HG02623 (cell line): ENCODE data around the gene IRAK3.
"Not testable (repeated sequence)": the region's sequence is repeated elsewhere in the genome, so short reads cannot be mapped to it uniquely, and the experiment has no call there.

Source experiments
- ATAC-seq: cut with Tn5 transposase; IDR thresholded peaks from one replicate; pipeline ENCODE4 v1.9.1; 2021; ENCODE audit warnings: moderate library complexity; ENCODE audit not compliant: unreplicated experiment

IRAK3 gene

DNA sequence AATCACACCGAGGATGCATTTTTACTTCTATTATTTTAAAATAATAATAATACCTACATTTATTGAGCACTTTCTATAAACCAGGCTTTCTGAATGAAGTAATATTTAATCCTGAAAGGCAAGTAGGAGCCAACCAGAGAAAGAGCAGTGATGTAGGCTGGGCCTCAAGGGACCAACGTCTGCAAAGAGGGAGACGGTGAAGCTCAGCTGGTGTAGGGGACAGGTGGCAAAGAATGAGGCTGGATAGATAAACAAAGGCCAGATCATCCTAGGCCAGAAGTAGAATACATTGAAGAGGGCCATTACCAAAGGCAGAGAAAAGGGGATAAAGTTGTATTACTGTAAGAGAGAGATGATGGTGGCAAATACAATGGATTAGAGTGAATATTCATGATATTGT is 18.4 kb upstream of the IRAK3 start:
- no peak for ATAC-seq

GRCh38 chr12:66174391-66175325 is 14.4 kb upstream of the IRAK3 start:
- ATAC-seq: not testable (repeated sequence)

- ATAC-seq: no peak
Observed at GRCh38 chr12:66176105-66176900, 12.7 kb upstream of the IRAK3 start.

DNA sequence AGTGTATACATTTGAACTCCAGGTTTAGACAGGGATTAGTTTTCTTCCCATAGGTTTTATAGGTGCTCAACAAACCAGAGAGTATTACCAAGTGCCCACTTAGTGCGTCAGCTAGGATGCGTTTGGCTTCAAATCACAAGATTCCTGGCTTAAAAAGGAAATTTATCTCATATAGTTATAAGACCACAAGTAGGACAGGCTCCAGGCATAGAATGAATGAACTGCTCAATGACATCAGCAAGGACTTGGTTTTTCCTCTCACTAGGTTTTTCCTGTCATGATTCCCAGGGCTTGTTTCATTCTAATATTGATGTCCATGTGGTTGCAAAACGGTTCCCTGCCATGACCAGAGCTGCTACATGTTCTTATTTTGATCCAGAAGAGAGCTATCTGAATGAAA is 6.1 kb upstream of the IRAK3 start:
- no peak for ATAC-seq

DNA sequence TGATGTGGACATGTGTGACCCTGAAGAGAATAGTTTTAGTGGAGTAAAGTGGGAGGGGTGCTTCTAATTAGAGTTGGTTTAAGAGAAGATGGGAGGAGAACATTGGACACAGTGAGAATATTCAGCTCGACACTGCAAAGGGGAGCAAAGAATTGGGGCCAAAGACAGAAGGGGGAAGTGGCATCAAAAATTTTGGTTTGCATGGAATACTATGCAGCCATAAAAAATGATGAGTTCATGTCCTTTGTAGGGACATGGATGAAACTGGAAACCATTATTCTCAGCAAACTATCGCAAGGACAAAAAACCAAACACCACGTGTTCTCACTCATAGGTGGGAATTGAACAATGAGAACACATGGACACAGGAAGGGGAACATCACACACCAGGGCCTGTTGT is 4.2 kb upstream of the IRAK3 start:
- not testable (repeated sequence) for ATAC-seq

GRCh38 chr12:66187036-66187435 is 2.0 kb upstream of the IRAK3 start:
- ATAC-seq: no peak

GRCh38 chr12:66187821-66188220 is 1.2 kb upstream of the IRAK3 start:
- ATAC-seq: no peak

- ATAC-seq: peak; percentile 6
Observed at GRCh38 chr12:66189486-66189843, 451 bp downstream of the IRAK3 start.

GRCh38 chr12:66189889-66190288 is 875 bp downstream of the IRAK3 start:
- no peak for ATAC-seq

- no peak for ATAC-seq
Observed at GRCh38 chr12:66190519-66191370, 1.7 kb downstream of the IRAK3 start.

DNA sequence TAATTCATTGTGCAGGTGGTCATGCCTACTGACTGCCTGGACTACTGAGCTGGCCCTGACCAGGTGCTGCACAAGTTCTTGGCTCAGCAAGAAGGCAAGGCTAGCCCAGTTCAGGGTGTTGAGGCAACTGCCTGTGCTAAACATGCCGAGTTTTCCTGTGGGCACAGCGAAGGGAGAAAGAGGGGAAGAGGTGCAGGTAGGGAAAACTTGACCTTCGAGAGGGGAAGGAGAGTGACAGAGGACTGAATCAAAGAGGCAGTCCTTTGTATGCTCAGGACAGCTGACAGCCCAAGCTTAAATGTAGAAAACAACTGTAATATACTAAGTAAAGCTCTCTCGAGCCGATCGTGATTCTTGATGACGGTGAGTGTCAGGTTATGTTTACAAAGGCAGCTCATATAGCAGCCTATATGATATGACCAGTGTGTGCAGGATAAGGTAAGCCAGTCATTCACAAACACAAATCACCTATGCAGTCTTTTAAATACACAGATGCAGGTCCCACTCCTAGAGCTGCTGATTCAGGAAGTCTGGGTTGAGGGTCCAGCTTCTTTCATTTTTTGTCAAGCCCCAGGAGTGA is 2.6 kb downstream of the IRAK3 start:
- ATAC-seq: no peak

GRCh38 chr12:66194122-66194521 is 5.1 kb downstream of the IRAK3 start:
- ATAC-seq: no peak

DNA sequence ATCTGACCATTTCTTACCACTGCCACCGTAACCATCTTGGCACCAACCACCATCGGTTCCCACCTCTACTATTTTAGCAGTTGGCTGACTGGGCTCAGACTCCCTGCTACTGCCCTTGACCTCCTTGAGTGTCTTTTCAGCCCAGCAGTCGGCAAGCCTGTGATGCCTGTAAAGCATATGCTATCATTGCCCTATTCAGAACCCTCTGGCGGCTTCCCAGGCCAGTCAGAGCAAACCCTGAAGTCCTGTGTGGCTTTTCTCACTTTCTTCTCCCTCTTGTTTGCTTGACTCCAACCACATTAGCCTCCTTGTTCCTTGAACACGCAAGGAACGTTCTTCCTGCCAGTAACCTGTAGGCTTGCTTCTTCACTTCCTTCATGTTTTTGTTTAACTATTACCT is 6.2 kb downstream of the IRAK3 start:
- no peak for ATAC-seq

GRCh38 chr12:66196806-66197205 is 7.8 kb downstream of the IRAK3 start:
- peak; percentile 91 for ATAC-seq

DNA sequence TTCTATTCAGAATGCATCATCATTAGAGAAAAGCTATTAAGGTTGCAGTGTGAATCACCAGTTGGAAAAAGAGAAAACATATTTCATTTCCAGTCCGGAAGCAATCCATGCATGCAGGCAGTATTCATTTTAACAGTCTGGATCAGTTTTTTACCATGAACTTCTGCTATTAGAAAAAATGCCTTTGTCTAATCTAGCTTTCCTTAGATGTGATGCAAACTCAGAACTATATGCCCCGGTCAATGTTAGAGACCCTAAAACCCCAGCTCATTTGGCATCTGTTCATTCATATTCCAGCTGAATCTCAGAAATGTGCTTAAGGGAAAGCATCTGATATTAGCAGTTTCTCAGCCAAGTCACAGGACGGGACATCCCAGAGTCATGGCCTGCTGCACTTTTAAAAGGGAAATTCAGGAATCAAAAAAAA is 8.5 kb downstream of the IRAK3 start:
- no peak for ATAC-seq

GRCh38 chr12:66199141-66199540 is 10.1 kb downstream of the IRAK3 start:
- ATAC-seq: no peak

DNA sequence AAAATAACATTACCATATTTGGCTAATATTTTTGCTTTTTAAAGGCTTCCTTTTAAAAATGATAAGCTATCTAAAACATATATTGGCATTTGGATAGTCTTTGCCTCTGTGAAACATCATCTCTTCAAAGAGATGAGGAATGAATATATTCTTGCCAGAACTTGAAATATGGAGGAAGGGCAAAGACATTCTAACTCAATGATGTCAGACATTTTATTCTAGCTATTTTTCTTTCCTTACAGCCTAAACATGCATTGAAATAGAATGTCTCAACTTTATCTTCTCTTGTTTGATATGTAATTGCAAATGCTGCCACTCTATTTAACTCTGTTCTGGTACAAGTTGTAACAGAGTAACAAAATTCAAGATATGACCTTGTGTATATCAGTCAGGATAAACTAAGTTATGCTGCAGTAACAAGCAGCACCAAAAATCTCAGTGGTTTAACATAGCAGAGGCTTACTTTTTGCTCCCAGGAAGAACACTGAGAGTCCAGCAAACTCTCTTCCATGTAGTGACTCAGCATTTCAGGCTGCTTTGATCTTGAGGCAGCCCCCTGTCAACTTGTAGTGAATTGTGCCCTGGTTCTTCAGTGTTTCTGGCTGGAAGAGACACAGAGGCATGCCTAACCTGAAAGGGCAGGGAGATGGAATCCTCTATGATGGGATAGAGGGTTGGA is 11.0 kb downstream of the IRAK3 start:
- no peak for ATAC-seq

DNA sequence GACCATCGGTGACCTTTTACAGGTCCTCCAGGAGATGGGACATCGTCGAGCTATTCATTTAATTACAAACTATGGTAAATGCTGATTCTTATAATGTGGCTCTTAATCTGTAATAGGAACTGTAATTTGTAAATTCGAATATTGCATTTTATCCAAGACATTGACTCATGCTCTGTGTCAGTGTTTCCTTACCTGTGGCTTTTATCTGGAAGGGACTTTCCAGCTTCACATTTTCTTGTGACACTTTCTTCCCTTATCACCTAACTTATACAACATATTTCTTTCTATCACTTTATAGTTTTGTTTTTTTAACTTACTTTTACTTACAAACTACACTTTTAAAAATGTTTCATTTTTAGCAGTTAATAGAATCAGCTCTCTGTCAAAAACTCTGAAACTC is 14.8 kb downstream of the IRAK3 start:
- no peak for ATAC-seq

DNA sequence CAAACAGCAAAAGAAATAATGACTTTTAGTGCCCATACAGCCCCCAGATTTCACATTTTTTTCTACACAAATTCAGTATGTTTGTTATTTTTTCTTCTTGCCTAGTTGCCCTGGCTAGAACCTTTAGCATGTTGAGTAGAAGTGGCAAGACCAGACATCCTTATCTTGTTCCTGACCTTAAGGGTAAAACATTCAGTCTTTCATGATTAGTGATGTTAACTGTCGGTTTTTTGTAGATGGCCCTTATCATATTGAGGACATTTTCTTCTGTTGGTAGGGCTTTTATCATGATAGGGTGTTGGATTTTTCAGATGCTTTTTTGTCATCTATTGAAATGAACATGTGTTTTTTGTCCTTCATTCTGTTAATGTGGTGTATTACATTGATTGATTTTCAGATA is 17.1 kb downstream of the IRAK3 start:
- no peak for ATAC-seq

GRCh38 chr12:66210840-66211239 is 21.8 kb downstream of the IRAK3 start:
- ATAC-seq: no peak
